K562 (cell line): Measurements from ENCODE around the gene GCC1. TPM values are rescaled to one million over a fixed set of nuclear protein-coding genes. Genes with fewer than 3 reads are reported as not detected.
A peak's percentile ranks its signal among the peaks of the same experiment; 100 is the strongest.

Experiments
- ATAC-seq: fragments of 200-7000 bp; cut with Tn5 transposase; 3 replicates; pipeline ENCODE4 v1.9.1; 2020; ENCODE audit warnings: moderate library complexity
- BruUV-seq: library from RNA; stranded (reverse); fragments of 400-500 nt; replicated peaks from 2 replicates; lab custom pipeline; 2021; lab: Mats Ljungman, UMichigan
- CTCF ChIA-PET: fragments of 300-600 bp; formaldehyde crosslinking; extraction: SDS; loops from one replicate; lab custom pipeline; 2021; ENCODE audit warnings: low intra/inter-chr PET ratio; lab: Yijun Ruan, JAX
- POLR2A ChIA-PET: fragments of 300-600, 350-650 bp; sonication (Branson Sonifier 250); formaldehyde crosslinking; extraction: SDS; loops from one replicate; lab custom pipeline; 2021; ENCODE audit warnings: antibody characterized with exemption, inconsistent platforms; lab: Yijun Ruan, JAX
- DNase-seq, 4 experiments: peaks; one replicate each; pipeline versions ENCODE4 v3.0.0 to v3.0.0-alpha.2; 2011 to 2018; ENCODE audit warnings: low spot score in 3 of 4, mixed read lengths in 3 of 4; ENCODE audit errors: extremely low read depth in 1 of 4
- FAIRE-seq: peaks from 2 replicates; lab custom pipeline; 2011; peaks lifted over from hg19 to GRCh38; lab: Jason Lieb, UNC
- H2AFZ ChIP-seq: 2 replicates; pipeline ENCODE4 v1.6.0; 2011; ENCODE audit warnings: low read depth, low read length, control low read depth, inconsistent platforms
- H3K27ac ChIP-seq: fragments of 200-600 bp; 3 replicates; pipeline ENCODE4 v1.8.0; 2011; ENCODE audit warnings: low read depth, mild to moderate bottlenecking, control low read depth, inconsistent platforms, low read length, moderate library complexity, mixed read lengths; ENCODE audit errors: extremely low read depth
- H3K27me3 ChIP-seq, 2 experiments: fragments of 300-600 bp in 1 of 2; 2 replicates in 1 of 2; 3 replicates in 1 of 2; pipeline versions ENCODE4 v1.6.0 to v1.8.0; 2011; ENCODE audit warnings: inconsistent platforms in 2 of 2, low read length in 2 of 2, mild to moderate bottlenecking in 1 of 2, mixed read lengths in 1 of 2, moderate library complexity in 1 of 2; ENCODE audit not compliant: control insufficient read depth in 2 of 2, insufficient read depth in 2 of 2
- H3K36me3 ChIP-seq: fragments of 300-600 bp; 3 replicates; pipeline ENCODE4 v1.8.0; 2011; ENCODE audit warnings: mild to moderate bottlenecking, low read length, inconsistent platforms; ENCODE audit not compliant: control insufficient read depth, insufficient read depth
- H3K4me1 ChIP-seq, 2 experiments: fragments of 200-600 bp in 1 of 2; replicated peaks in 1 of 2; 2 replicates in 1 of 2; 3 replicates in 1 of 2; pipeline versions ENCODE4 v1.5.1 to v1.8.0; 2011; ENCODE audit warnings: inconsistent platforms in 2 of 2, low read length in 2 of 2, mild to moderate bottlenecking in 1 of 2, mixed read lengths in 1 of 2, moderate library complexity in 1 of 2; ENCODE audit not compliant: control insufficient read depth in 2 of 2, insufficient read depth in 2 of 2
- H3K4me2 ChIP-seq: 2 replicates; pipeline ENCODE4 v1.6.1; 2011; ENCODE audit warnings: low read length, control low read depth, inconsistent platforms, mixed read lengths; ENCODE audit not compliant: insufficient read depth
- H3K4me3 ChIP-seq: fragments of 200-600 bp; sonication (generic), shearing (Covaris generic); 2 replicates; pipeline ENCODE4 v1.5.1; 2016; ENCODE audit warnings: control low read depth, inconsistent platforms
- H3K79me2 ChIP-seq: fragments of 200-600 bp; 3 replicates; pipeline ENCODE4 v1.8.0; 2011; ENCODE audit warnings: low read length, inconsistent platforms; ENCODE audit not compliant: control insufficient read depth, insufficient read depth
- H3K9ac ChIP-seq, 2 experiments: 2 replicates each; pipeline versions ENCODE4 v1.6.0 to v1.6.1; 2011; ENCODE audit warnings: low read depth in 2 of 2, low read length in 2 of 2, control low read depth in 1 of 2, inconsistent platforms in 1 of 2, mild to moderate bottlenecking in 1 of 2, mixed read lengths in 1 of 2; ENCODE audit not compliant: insufficient read depth in 1 of 2
- H3K9me1 ChIP-seq: one replicate; pipeline ENCODE4 v1.6.0; 2011; ENCODE audit warnings: inconsistent platforms, mild to moderate bottlenecking, low read length, moderate library complexity; ENCODE audit not compliant: control insufficient read depth, insufficient read depth
- H3K9me3 ChIP-seq: replicated peaks from 2 replicates; pipeline ENCODE4 v1.5.1; 2011; ENCODE audit warnings: low read depth, low read length, inconsistent platforms; ENCODE audit not compliant: control insufficient read depth, insufficient read depth
- H4K20me1 ChIP-seq: replicated peaks from 2 replicates; pipeline ENCODE4 v1.6.1; 2011; ENCODE audit warnings: low read length, inconsistent platforms, mixed read lengths; ENCODE audit not compliant: control insufficient read depth, insufficient read depth
- ARID1B ChIP-seq: fragments of 450-650 bp; IDR thresholded peaks from 2 replicates; pipeline ENCODE4 v1.6.1; 2016; ENCODE audit warnings: antibody characterized with exemption, mild to moderate bottlenecking, inconsistent platforms
- CBFB ChIP-seq: sonication (generic); formaldehyde crosslinking; IDR thresholded peaks from 2 replicates; pipeline ENCODE4 v1.4.0; 2020; ENCODE audit warnings: mild to moderate bottlenecking, missing genetic modification reagents
- KAT7 ChIP-seq: sonication (generic); formaldehyde crosslinking; IDR thresholded peaks from 2 replicates; pipeline ENCODE4 v1.8.0; 2022; ENCODE audit warnings: missing genetic modification reagents, mild to moderate bottlenecking, borderline replicate concordance
- NFXL1 ChIP-seq: fragments of 450-650 bp; formaldehyde crosslinking; IDR thresholded peaks from 2 replicates; pipeline ENCODE4 v1.4.0; 2021; ENCODE audit warnings: mild to moderate bottlenecking
- NR2F6 ChIP-seq: fragments of 450-650 bp; formaldehyde crosslinking; IDR thresholded peaks from 2 replicates; pipeline ENCODE4 v1.4.0; 2020; ENCODE audit warnings: mild to moderate bottlenecking
- SIN3B ChIP-seq: fragments of 450-650 bp; IDR thresholded peaks from 2 replicates; pipeline ENCODE4 v1.6.1; 2017; ENCODE audit warnings: low read depth, mild to moderate bottlenecking, moderate library complexity
- SIRT6 ChIP-seq: IDR thresholded peaks from one replicate; pipeline ENCODE4 v1.6.1; 2012; ENCODE audit warnings: low read depth, mild to moderate bottlenecking, control low read depth, inconsistent platforms, low read length, moderate library complexity
- TCF3 ChIP-seq: sonication (generic); formaldehyde crosslinking; IDR thresholded peaks from 2 replicates; pipeline ENCODE4 v1.4.0; 2020; ENCODE audit warnings: mild to moderate bottlenecking, missing genetic modification reagents
- ZNF165 ChIP-seq: fragments of 250-450 bp; sonication (Bioruptor Pico); IDR thresholded peaks from 2 replicates; pipeline ENCODE4 v1.4.0; 2020; ENCODE audit warnings: borderline replicate concordance
- WGBS: fragments of 100-300 bp; shearing (Covaris generic); methylation state at CpG from one replicate; pipeline ENCODE4 v1.1.6; 2016; ENCODE audit warnings: low coverage, mixed read lengths; ENCODE audit not compliant: insufficient coverage; ENCODE audit errors: missing lambda C conversion rate; 5-methylcytosine and 5-hydroxymethylcytosine counted together
- in situ Hi-C: fragments of 300-500 bp; cut with MboI; formaldehyde crosslinking; loops from 4 replicates; pipeline ENCODE4 v1.15.0; 2018; ENCODE audit warnings: inconsistent platforms, mixed read lengths
- intact Hi-C: fragments of 100-400 bp; cut with micrococcal nuclease; formaldehyde crosslinking; loops from 2 replicates; pipeline ENCODE4 v1.14.2; 2022
- polyA plus RNA-seq, 8 experiments: library from polyadenylated mRNA; depleted of rRNA in 4 of 8; stranded (reverse) in 5 of 8; unstranded in 3 of 8; fragments of >200 nt; fragmentation: Nextera tagmentation in 2 of 8; fragmentation: Illumina TruSeq in 1 of 8; extraction: Ambion mirVana in 2 of 8; extraction: Trizol in 1 of 8; gene quantifications; 2 replicates each; pipeline versions ENCODE4 v1.2.1 to v1.2.3, GENCODE V29; 2011 to 2014; ENCODE audit warnings: inconsistent platforms in 1 of 8, missing spikeins in 1 of 8
- total RNA-seq, 7 experiments: library from RNA; depleted of rRNA in 6 of 7; stranded (reverse); fragments of >200 nt in 6 of 7; fragmentation: Illumina TruSeq in 2 of 7; extraction: Trizol in 2 of 7; gene quantifications; 2 replicates each; pipeline versions ENCODE4 v1.2.1 to v1.2.3, GENCODE V29; 2011 to 2021; ENCODE audit warnings: low replicate concordance in 1 of 7

Gene GCC1
- total and polyA plus RNA-seq, 9 of the 15 experiments (the other 6 are each of a cell fraction or from before 2014, with no cell fraction given): 1.9 to 19.8 (median 10.9) TPM

GRCh38 chr7:127595737-127596136 is 10.3 kb upstream of the GCC1 start:
- no peak overlapping the region for H2AFZ ChIP-seq
- BruUV-seq: no TSS peak
- H3K4me3 ChIP-seq: no peak overlapping the region
- H3K27ac ChIP-seq: no peak overlapping the region
- no peaks in the 10 kb centered on the region for H4K20me1 ChIP-seq
- POLR2A ChIA-PET: no interaction called here
- 4% methylated on average over 5 of the region's 5 CpGs for WGBS
- DNase-seq (no peak), FAIRE-seq (no peak), ATAC-seq (no peak)
- peaks cover 0 to 6% of the 10 kb centered on the region in 2 experiments; a peak in 2 of 5 replicates for H3K4me1 ChIP-seq
- CTCF ChIA-PET: no interaction called here
- no peak overlapping the region for H3K4me2 ChIP-seq
- H3K9ac ChIP-seq: no peak overlapping the region
- intact Hi-C loops (loop anchor here (5.0 kb wide), 1 partner anchor 612 kb away; no protein-coding TSS in a partner anchor), in situ Hi-C loops (no loop called here)
- no peaks in the 10 kb centered on the region for H3K79me2 ChIP-seq
- H3K27me3 ChIP-seq: peaks cover 35 to 61% of the 10 kb centered on the region in 2 experiments
- H3K9me1 ChIP-seq: no peaks in the 10 kb centered on the region
- no peaks in the 10 kb centered on the region for H3K9me3 ChIP-seq
- H3K36me3 ChIP-seq: peaks cover 12% of the 10 kb centered on the region; the same call in 1 of the 3 replicates
- TF ChIP-seq CBFB (0 out of 2 replicates have a peak, but pooled peaks have one; percentile 12), ZNF165 (no peak), ARID1B (no peak)

GRCh38 chr7:127594490-127594889 is 9.1 kb upstream of the GCC1 start:
- TF ChIP-seq NR2F6 (CRISPR knock-in tag) (no peak), TCF3 (CRISPR knock-in tag) (no peak), KAT7 (CRISPR knock-in tag) (no peak), NFXL1 (CRISPR knock-in tag) (no peak), SIN3B (no peak), SIRT6 (no peak)
- in situ Hi-C loops: no loop called here
- DNase-seq: no peak
- H3K36me3 ChIP-seq: peaks cover 22% of the 10 kb centered on the region; the same call in 2 of the 3 replicates
- no peak overlapping the region for H3K9ac ChIP-seq
- CTCF ChIA-PET: no interaction called here
- H4K20me1 ChIP-seq: no peaks in the 10 kb centered on the region
- FAIRE-seq: no peak
- no TSS peak for BruUV-seq
- no peaks in the 10 kb centered on the region for H3K9me3 ChIP-seq
- ATAC-seq: no peak
- peaks cover 2% of the 10 kb centered on the region; the same call in 2 of the 3 replicates for H3K79me2 ChIP-seq
- intact Hi-C loops: no loop called here
- H3K27ac ChIP-seq: no peak overlapping the region
- H2AFZ ChIP-seq: no peak overlapping the region
- peaks cover 0 to 7% of the 10 kb centered on the region in 2 experiments; a peak in 3 of 5 replicates for H3K4me1 ChIP-seq
- POLR2A ChIA-PET: interaction anchor here (0.6 to 1.9 kb wide), 3 partner anchors 10 to 433 kb away, joined by 3 to 11 read pairs (median 7); partner anchors contain the start of gene GCC1
- no peak overlapping the region for H3K4me2 ChIP-seq
- 0% methylated on average over 1 of the region's 1 CpG for WGBS
- H3K27me3 ChIP-seq: peaks cover 28 to 49% of the 10 kb centered on the region in 2 experiments
- no peak overlapping the region for H3K4me3 ChIP-seq
- peaks cover 2% of the 10 kb centered on the region for H3K9me1 ChIP-seq
